BE2C (cell line): ENCODE results near the gene RTN1.

ENCODE experiments used
- DNase-seq: peaks from one replicate; pipeline ENCODE4 v3.0.0-alpha.2; 2020
- H3K27me3 ChIP-seq: fragments of 250-450 bp; sonication (Bioruptor Pico); 2 replicates; pipeline ENCODE4 v1.5.1; 2020; ENCODE audit warnings: mild to moderate bottlenecking
- H3K36me3 ChIP-seq: fragments of 250-450 bp; sonication (Bioruptor Pico); 2 replicates; pipeline ENCODE4 v1.5.1; 2020; ENCODE audit warnings: mild to moderate bottlenecking
- H3K4me1 ChIP-seq: fragments of 250-450 bp; sonication (Bioruptor Pico); 2 replicates; pipeline ENCODE4 v1.5.1; 2020
- H3K4me3 ChIP-seq: 2 replicates; pipeline ENCODE4 v1.5.1; 2011; ENCODE audit warnings: low read depth, low read length
- H3K9me3 ChIP-seq: fragments of 250-450 bp; sonication (Bioruptor Pico); 2 replicates; pipeline ENCODE4 v1.5.1; 2020
- CTCF ChIP-seq: IDR thresholded peaks from 2 replicates; pipeline ENCODE4 v1.5.1; 2012; ENCODE audit warnings: mild to moderate bottlenecking, low read depth, low read length

RTN1 gene

GRCh38 chr14:59564366-59564765 is 306.2 kb downstream of the RTN1 start:
- Histone ChIP-seq H3K4me1 (no peaks in the 10 kb centered on the region), H3K4me3 (no peak overlapping the region)
- DNase-seq: no peak

GRCh38 chr14:59547310-59547709 is 323.3 kb downstream of the RTN1 start:
- H3K9me3 ChIP-seq: no peaks in the 10 kb centered on the region
- H3K27me3 ChIP-seq: no peaks in the 10 kb centered on the region
- no peaks in the 10 kb centered on the region for H3K36me3 ChIP-seq
- no peak overlapping the region for H3K4me3 ChIP-seq
- DNase-seq: no peak
- H3K4me1 ChIP-seq: no peaks in the 10 kb centered on the region
- no peak for TF ChIP-seq CTCF

More at GRCh38 chr14:59564366-59564765, 306.2 kb downstream of the RTN1 start:
- H3K9me3 ChIP-seq: no peaks in the 10 kb centered on the region
- no peaks in the 10 kb centered on the region; the same call in 1 of the 2 replicates for H3K27me3 ChIP-seq
- no peaks in the 10 kb centered on the region for H3K36me3 ChIP-seq
- no peak for TF ChIP-seq CTCF
